Measurements from ENCODE around the gene FAM237B.

DNA sequence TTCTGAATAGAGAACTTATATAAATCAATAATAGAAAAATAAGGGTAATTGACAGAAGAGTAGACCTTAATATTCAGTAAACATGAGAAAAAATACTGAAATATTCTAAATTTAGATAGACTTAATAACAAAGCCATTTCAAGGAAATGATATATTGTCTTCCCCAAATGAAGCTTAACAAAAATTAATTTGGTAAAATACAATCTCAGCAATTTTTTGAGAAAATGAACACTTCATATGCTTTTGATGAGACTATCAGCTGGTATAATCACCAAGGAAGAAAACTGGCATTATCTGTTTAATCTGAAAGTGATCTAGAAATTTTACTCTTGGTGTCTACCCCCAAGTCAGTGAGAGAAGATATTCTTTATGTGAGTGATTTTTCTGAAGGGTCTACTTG lies 1.7 kb upstream of the FAM237B start:
- TF ChIP-seq, protein P1, sequence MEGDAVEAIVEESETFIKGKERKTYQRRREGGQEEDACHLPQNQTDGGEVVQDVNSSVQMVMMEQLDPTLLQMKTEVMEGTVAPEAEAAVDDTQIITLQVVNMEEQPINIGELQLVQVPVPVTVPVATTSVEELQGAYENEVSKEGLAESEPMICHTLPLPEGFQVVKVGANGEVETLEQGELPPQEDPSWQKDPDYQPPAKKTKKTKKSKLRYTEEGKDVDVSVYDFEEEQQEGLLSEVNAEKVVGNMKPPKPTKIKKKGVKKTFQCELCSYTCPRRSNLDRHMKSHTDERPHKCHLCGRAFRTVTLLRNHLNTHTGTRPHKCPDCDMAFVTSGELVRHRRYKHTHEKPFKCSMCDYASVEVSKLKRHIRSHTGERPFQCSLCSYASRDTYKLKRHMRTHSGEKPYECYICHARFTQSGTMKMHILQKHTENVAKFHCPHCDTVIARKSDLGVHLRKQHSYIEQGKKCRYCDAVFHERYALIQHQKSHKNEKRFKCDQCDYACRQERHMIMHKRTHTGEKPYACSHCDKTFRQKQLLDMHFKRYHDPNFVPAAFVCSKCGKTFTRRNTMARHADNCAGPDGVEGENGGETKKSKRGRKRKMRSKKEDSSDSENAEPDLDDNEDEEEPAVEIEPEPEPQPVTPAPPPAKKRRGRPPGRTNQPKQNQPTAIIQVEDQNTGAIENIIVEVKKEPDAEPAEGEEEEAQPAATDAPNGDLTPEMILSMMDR (conservative IDR thresholded peaks at IDR 0.05 in 1 of 2, IDR thresholded peaks at IDR 0.05 in 1 of 2; ENCODE audit: extremely low read depth in 1 of 2, insufficient read depth in 1 of 2, low read depth in 1 of 2, low read length in 2 of 2) = no peak
- no peak for TF ChIP-seq EZH2 (IDR thresholded peaks at IDR 0.05; ENCODE audit: borderline replicate concordance, low read length)

Data from mammary epithelial cell (primary cell).